NCI-H82 (cell line): ENCODE data around the gene PIAS3.
A peak's percentile ranks its signal among the peaks of the same experiment; 100 is the strongest.
"Not testable (repeated sequence)": the region's sequence is repeated elsewhere in the genome, so short reads cannot be mapped to it uniquely, and the experiment has no call there.

Experiments used
- DNase-seq: peaks from one replicate; lab custom pipeline; 2025; lab: John Stamatoyannopoulos, UW

Gene PIAS3

GRCh38 chr1:145823565-145824498 is 35.0 kb downstream of the PIAS3 start, which contains the start of the genes POLR3C and RNF115:
TSS of gene POLR3C (plus strand) at chr1:145824200. CDS start at chr1:145825777, 1,577 bp downstream.
TSS of gene RNF115 (minus strand) at chr1:145824095. CDS start at chr1:145823873, 222 bp downstream.
- DNase-seq, result peak; percentile 96

DNA sequence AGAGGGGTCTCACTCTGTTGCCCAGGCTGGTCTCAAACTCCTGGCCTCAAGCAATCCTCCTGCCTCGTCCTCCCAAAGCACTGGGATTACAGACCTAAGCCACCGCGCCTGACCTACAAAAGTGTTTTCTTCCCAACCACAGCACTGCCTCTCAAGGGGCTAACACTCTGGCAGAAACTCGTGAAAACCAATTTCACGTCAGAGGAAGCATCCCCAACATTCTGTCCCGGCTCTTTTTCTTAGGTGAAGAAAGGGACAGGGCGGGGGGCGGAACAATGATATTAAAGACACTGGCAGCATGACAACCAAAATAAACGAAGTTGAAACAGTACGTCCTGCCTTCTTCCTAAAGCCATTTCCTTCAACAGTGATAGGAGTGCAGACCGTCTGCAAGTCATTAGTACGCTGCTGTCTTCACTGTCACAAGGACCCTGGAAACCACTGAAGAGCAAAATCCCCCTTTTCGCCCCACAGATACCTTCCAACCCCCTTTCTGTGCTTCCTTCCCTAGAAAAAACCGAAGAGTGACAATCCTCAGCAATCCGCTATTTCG is 36.0 kb downstream of the PIAS3 start:
- DNase-seq, result not testable (repeated sequence)

DNA sequence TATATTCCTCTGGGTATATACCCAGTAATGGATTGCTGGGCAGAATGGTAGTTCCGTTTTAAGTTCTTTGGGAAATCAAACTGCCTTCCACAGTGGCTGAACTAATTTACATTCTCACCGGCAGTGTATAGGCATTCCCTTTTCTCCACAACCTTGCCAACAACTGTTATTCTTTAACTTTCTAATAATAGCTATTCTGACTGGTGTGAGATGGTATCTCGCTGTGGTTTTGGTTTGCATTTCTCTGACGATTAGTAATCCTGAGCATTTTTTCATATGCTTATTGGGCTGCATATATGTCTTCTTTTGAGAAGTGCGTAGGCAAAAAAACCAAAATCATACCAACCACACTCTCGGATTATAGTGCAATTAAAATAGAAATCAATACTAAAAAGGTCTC is 40.8 kb downstream of the PIAS3 start:
- not testable (repeated sequence) for DNase-seq

GRCh38 chr1:145812977-145813810 is 45.7 kb downstream of the PIAS3 start:
- not testable (repeated sequence) for DNase-seq

GRCh38 chr1:145806844-145807243 is 52.0 kb downstream of the PIAS3 start:
- DNase-seq, result no peak

DNA sequence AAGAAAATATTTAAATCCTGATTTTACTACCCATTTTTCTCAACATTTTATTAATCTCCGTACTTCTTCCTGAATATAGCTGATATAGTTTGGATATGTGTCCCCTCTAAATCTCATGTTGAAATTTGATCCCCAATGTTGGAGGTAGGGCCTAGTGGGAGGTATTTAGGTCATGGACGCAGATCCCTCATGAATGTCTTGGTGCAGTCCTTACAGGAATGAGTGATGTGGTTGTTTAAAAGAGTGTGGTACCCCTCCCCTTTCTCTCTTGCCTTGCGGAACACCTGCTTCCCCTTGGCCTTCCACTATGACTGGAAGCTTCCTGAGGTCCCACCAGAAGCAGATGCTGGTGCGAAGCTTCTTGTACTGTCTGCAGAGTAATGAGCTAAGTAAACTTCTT is 52.5 kb downstream of the PIAS3 start:
- DNase-seq, result no peak

GRCh38 chr1:145805057-145805456 is 53.8 kb downstream of the PIAS3 start:
- DNase-seq, result no peak

GRCh38 chr1:145804235-145805045 is 54.4 kb downstream of the PIAS3 start:
- no peak for DNase-seq

DNA sequence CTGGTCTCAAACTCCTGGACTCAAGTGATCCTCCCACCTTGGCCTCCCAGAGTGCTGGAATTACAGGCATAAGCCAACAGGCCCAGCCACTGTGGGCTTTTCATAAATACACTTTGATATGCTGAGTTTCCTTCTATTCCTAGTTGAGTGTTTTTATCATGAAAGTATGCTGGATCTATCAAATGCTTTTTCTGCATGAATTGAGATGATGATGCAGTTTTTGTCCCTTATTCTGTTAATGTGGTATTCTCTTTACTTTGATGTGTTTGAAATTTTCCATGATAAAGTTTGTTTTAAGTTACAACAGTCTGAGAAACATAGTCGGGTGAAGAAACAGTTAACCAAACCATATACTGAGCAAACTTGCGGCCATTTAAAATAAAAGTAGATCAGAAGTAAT is 59.1 kb downstream of the PIAS3 start:
- no peak for DNase-seq
